Liver (tissue), 9 donors: ENCODE data around the gene CLDN6. TPM values are rescaled to one million over a fixed set of nuclear protein-coding genes. Genes with fewer than 3 reads are reported as not detected.

Source experiments
- DNase-seq: peaks from one replicate; pipeline ENCODE4 v3.0.0-alpha.2; 2017; ENCODE audit warnings: low spot score
- H3K27ac ChIP-seq, 2 donors: one replicate each; pipeline ENCODE4 v1.7.0; 2013; ENCODE audit warnings: inconsistent platforms in 2 of 2, low read length in 2 of 2, control low read depth in 1 of 2, low read depth in 1 of 2, mild to moderate bottlenecking in 1 of 2
- H3K27me3 ChIP-seq, 4 donors: one replicate each; pipeline versions ENCODE4 v1.6.1 to v1.7.0; 2013; ENCODE audit warnings: low read length in 3 of 4, inconsistent platforms in 1 of 4, mild to moderate bottlenecking in 1 of 4, moderate library complexity in 1 of 4; ENCODE audit not compliant: control insufficient read depth in 4 of 4, insufficient read depth in 4 of 4
- H3K36me3 ChIP-seq, 4 donors: one replicate each; pipeline versions ENCODE4 v1.6.1 to v1.7.0; 2013; ENCODE audit warnings: low read length in 3 of 4, mild to moderate bottlenecking in 3 of 4, low read depth in 1 of 4, moderate library complexity in 1 of 4; ENCODE audit not compliant: control insufficient read depth in 4 of 4, insufficient read depth in 3 of 4
- H3K4me1 ChIP-seq, 4 donors: one replicate each; pipeline versions ENCODE4 v1.6.1 to v1.7.0; 2013; ENCODE audit warnings: low read length in 3 of 4, mild to moderate bottlenecking in 3 of 4, moderate library complexity in 1 of 4; ENCODE audit not compliant: control insufficient read depth in 4 of 4, insufficient read depth in 4 of 4
- H3K4me3 ChIP-seq, 3 donors: one replicate each; pipeline versions ENCODE4 v1.6.1 to v1.7.0; 2013; ENCODE audit warnings: low read length in 3 of 3, control low read depth in 1 of 3, low read depth in 1 of 3, mild to moderate bottlenecking in 1 of 3
- H3K9ac ChIP-seq, 2 donors: one replicate each; pipeline ENCODE4 v1.7.0; 2013; ENCODE audit warnings: low read length in 2 of 2, mild to moderate bottlenecking in 2 of 2, moderate library complexity in 2 of 2, control low read depth in 1 of 2, low read depth in 1 of 2
- H3K9me3 ChIP-seq, 4 donors: one replicate each; pipeline versions ENCODE4 v1.6.1 to v1.7.0; 2013; ENCODE audit warnings: low read length in 3 of 4; ENCODE audit not compliant: control insufficient read depth in 4 of 4
- ATF3 ChIP-seq: IDR thresholded peaks from 2 replicates; pipeline ENCODE4 v1.6.1; 2016; ENCODE audit warnings: antibody characterized with exemption
- CTCF ChIP-seq: fragments of 150-350 bp; IDR thresholded peaks from 2 replicates; pipeline ENCODE4 v1.5.1; 2017; ENCODE audit warnings: improper control_type of control experiment, low read depth, low read length; ENCODE audit not compliant: missing input control
- EGR1 ChIP-seq, 2 donors: IDR thresholded peaks; 2 replicates each; pipeline ENCODE4 v1.6.1; 2016 to 2018; ENCODE audit warnings: antibody characterized with exemption in 2 of 2, low read depth in 2 of 2
- FOXA1 ChIP-seq: IDR thresholded peaks from 2 replicates; pipeline ENCODE4 v1.6.1; 2016; ENCODE audit warnings: antibody characterized with exemption
- FOXA2 ChIP-seq: IDR thresholded peaks from 2 replicates; pipeline ENCODE4 v1.6.1; 2016; ENCODE audit warnings: antibody characterized with exemption
- GABPA ChIP-seq, 2 donors: IDR thresholded peaks in 1 of 2; conservative IDR thresholded peaks in 1 of 2; 2 replicates each; pipeline ENCODE4 v1.6.1; 2016; ENCODE audit warnings: antibody characterized with exemption in 2 of 2, mild to moderate bottlenecking in 1 of 2, moderate library complexity in 1 of 2
- HNF4A ChIP-seq, 2 donors: conservative IDR thresholded peaks; 2 replicates each; pipeline ENCODE4 v1.6.1; 2016; ENCODE audit warnings: antibody characterized with exemption in 2 of 2, mild to moderate bottlenecking in 2 of 2
- HNF4G ChIP-seq: IDR thresholded peaks from 2 replicates; pipeline ENCODE4 v1.6.1; 2016; ENCODE audit warnings: antibody characterized with exemption
- JUND ChIP-seq, 2 donors: IDR thresholded peaks; 2 replicates each; pipeline ENCODE4 v1.6.1; 2016; ENCODE audit warnings: antibody characterized with exemption in 2 of 2
- NR2F2 ChIP-seq: IDR thresholded peaks from 2 replicates; pipeline ENCODE4 v1.6.1; 2016; ENCODE audit warnings: antibody characterized with exemption
- RAD21 ChIP-seq, 2 donors: IDR thresholded peaks; 2 replicates each; pipeline ENCODE4 v1.6.1; 2016; ENCODE audit warnings: antibody characterized with exemption in 2 of 2, mild to moderate bottlenecking in 2 of 2
- REST ChIP-seq: IDR thresholded peaks from 2 replicates; pipeline ENCODE4 v1.6.1; 2016; ENCODE audit warnings: antibody characterized with exemption, mild to moderate bottlenecking
- RXRA ChIP-seq, 2 donors: IDR thresholded peaks; 2 replicates each; pipeline ENCODE4 v1.6.1; 2017 to 2018; ENCODE audit warnings: antibody characterized with exemption in 2 of 2, mild to moderate bottlenecking in 1 of 2
- SP1 ChIP-seq: IDR thresholded peaks from 2 replicates; pipeline ENCODE4 v1.6.1; 2018; ENCODE audit warnings: antibody characterized with exemption, mild to moderate bottlenecking
- TAF1 ChIP-seq: conservative IDR thresholded peaks from 2 replicates; pipeline ENCODE4 v1.6.1; 2016; ENCODE audit warnings: antibody characterized with exemption, mild to moderate bottlenecking
- YY1 ChIP-seq: IDR thresholded peaks from 2 replicates; pipeline ENCODE4 v1.6.1; 2016; ENCODE audit warnings: antibody characterized with exemption, mild to moderate bottlenecking
- ZBTB33 ChIP-seq: IDR thresholded peaks from 2 replicates; pipeline ENCODE4 v1.6.1; 2016; ENCODE audit warnings: antibody characterized with exemption
- WGBS: extraction: QIAGEN DNeasy Blood & Tissue Kit; methylation state at CpG from one replicate; pipeline ENCODE4 v1.1.7; 2013; 5-methylcytosine and 5-hydroxymethylcytosine counted together
- polyA plus RNA-seq, 2 donors: library from polyadenylated mRNA; stranded (reverse) in 1 of 2; unstranded in 1 of 2; fragments of 200-250 nt in 1 of 2; fragments of >200 nt in 1 of 2; fragmentation: Nextera tagmentation in 1 of 2; extraction: Ambion mirVana in 1 of 2; gene quantifications; one replicate each; pipeline versions ENCODE4 v1.2.1 to v1.2.3, GENCODE V29; 2013 to 2015
- total RNA-seq, 2 donors: library from RNA; depleted of rRNA; stranded (reverse); fragments of >200 nt; gene quantifications; one replicate each; pipeline ENCODE4 v1.2.3, GENCODE V29; 2014
- donor health status: healthy.
- donor health status: healthy.
- donor health status: healthy.
- donor health status: healthy.
- donor health status: healthy.

CLDN6 gene
- total and polyA plus RNA-seq, 4 donors, result 0.75 TPM; not detected in 3

GRCh38 chr16:3012246-3012645 lies 5.7 kb downstream of the CLDN6 start:
- Histone ChIP-seq H3K27me3 (no peaks in the 10 kb centered on the region), H3K4me3 (no peak overlapping the region), H3K4me1 (peaks cover 12 to 38% (median 22%) of the 10 kb centered on the region in 4 donors), H3K27ac (no peak overlapping the region), H3K9ac (no peak overlapping the region), H3K36me3 (no peaks in the 10 kb centered on the region), H3K9me3 (no peaks in the 10 kb centered on the region)
- 59% methylated on average over 19 of the region's 19 CpGs for WGBS
- TF ChIP-seq GABPA (IDR thresholded peaks at IDR 0.05 in 1 of 2, conservative IDR thresholded peaks at IDR 0.05 in 1 of 2), result no peak
- no peak for TF ChIP-seq FOXA1
- TF ChIP-seq EGR1 (IDR thresholded peaks at IDR 0.05; ENCODE audit: low read depth in 2 of 2), result no peak
- TF ChIP-seq YY1, result no peak
- no peak for TF ChIP-seq SP1
- TF ChIP-seq REST, result no peak
- no peak for TF ChIP-seq HNF4A (conservative IDR thresholded peaks at IDR 0.05)
- TF ChIP-seq ATF3, result no peak
- TF ChIP-seq RAD21 (IDR thresholded peaks at IDR 0.05), result no peak
- TF ChIP-seq ZBTB33, result no peak
- TF ChIP-seq HNF4G, result no peak
- no peak for TF ChIP-seq CTCF
- TF ChIP-seq FOXA2, result no peak
- TF ChIP-seq NR2F2, result no peak
- TF ChIP-seq JUND (IDR thresholded peaks at IDR 0.05), result no peak
- TF ChIP-seq TAF1, result no peak
- TF ChIP-seq RXRA (IDR thresholded peaks at IDR 0.05), result no peak
- DNase-seq, result no peak

GRCh38 chr16:3010510-3010909 lies 7.5 kb downstream of the CLDN6 start:
- H3K4me1 ChIP-seq, result peaks cover 22 to 53% (median 34%) of the 10 kb centered on the region in 4 donors
- H3K9me3 ChIP-seq, result no peaks in the 10 kb centered on the region
- no peak overlapping the region for H3K27ac ChIP-seq
- H3K27me3 ChIP-seq, result no peaks in the 10 kb centered on the region
- no peak for DNase-seq
- no peaks in the 10 kb centered on the region for H3K36me3 ChIP-seq
- H3K4me3 ChIP-seq, result no peak overlapping the region
- WGBS, result 95% methylated on average over 8 of the region's 8 CpGs
- H3K9ac ChIP-seq, result no peak overlapping the region
- TF ChIP-seq ZBTB33 (no peak), CTCF (no peak), REST (no peak), HNF4A (conservative IDR thresholded peaks at IDR 0.05) (no peak)
